Measurements from ENCODE around the gene ALG10. TPM values are rescaled to one million over a fixed set of nuclear protein-coding genes. Genes with fewer than 3 reads are reported as not detected.
"Not testable (repeated sequence)": the region's sequence is repeated elsewhere in the genome, so short reads cannot be mapped to it uniquely, and the experiment has no call there.

ALG10 gene, protein sequence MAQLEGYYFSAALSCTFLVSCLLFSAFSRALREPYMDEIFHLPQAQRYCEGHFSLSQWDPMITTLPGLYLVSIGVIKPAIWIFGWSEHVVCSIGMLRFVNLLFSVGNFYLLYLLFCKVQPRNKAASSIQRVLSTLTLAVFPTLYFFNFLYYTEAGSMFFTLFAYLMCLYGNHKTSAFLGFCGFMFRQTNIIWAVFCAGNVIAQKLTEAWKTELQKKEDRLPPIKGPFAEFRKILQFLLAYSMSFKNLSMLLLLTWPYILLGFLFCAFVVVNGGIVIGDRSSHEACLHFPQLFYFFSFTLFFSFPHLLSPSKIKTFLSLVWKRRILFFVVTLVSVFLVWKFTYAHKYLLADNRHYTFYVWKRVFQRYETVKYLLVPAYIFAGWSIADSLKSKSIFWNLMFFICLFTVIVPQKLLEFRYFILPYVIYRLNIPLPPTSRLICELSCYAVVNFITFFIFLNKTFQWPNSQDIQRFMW
- total RNA-seq, result 20.3 and 28.5 TPM in 2 replicates

DNA sequence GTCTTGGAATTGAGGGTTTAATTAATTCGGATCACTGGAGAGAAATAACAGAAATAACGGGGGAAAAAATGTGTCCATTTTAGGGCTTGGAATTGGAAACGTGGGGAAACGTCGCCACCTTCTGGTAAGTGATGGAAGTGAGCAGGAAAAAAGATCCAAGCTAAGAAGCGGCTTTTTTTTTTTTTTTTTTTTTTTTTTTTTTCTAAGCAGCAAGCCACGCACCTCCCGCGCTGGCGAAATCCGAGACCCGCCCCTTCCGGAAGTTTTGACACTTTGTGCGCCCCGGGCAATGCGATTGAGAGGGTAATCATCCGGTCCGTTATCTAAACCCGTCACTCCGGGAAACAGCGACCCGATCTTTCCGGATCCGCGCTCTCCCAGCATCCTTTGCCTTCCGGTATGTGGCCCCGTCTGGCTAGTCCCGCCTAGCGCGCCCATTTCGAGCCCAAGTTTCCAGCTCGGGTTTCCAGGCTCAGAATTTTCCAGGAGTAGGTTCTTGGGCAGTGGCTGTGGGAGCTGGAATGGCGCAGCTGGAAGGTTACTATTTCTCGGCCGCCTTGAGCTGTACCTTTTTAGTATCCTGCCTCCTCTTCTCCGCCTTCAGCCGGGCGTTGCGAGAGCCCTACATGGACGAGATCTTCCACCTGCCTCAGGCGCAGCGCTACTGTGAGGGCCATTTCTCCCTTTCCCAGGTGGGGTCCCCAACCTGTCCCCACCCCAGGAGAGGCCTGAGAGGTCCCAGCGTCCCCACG, at the start of gene ALG10:
Gene ALG10, plus strand, starts transcription at position 418 of the 752 bp plus-strand sequence. Its CDS starts 104 bp downstream, at position 522.
- H3K27me3 Mint-ChIP-seq (ENCODE audit: insufficient read depth), result no peaks in the 10 kb centered on the region
- intact Hi-C loops (cut with micrococcal nuclease), result loop anchor here (1.0 to 10.0 kb wide), 10 partner anchors 101 to 1917 kb away; partner anchors contain the start of genes BICD1, DNM1L and PKP2
- peak within 1 kb of the TSS; percentile 93 for H3K27ac Mint-ChIP-seq
- H3K4me1 Mint-ChIP-seq (ENCODE audit: low read depth), result peaks cover 35% of the 10 kb centered on the region
- H3K36me3 Mint-ChIP-seq (ENCODE audit: low read depth), result peaks cover 1% of the 10 kb centered on the region
- peak; percentile 95 for DNase-seq (ENCODE audit: low spot score)
- no peaks in the 10 kb centered on the region for H3K9me3 Mint-ChIP-seq
- H3K4me3 Mint-ChIP-seq, result peak within 1 kb of the TSS; percentile 96

DNA sequence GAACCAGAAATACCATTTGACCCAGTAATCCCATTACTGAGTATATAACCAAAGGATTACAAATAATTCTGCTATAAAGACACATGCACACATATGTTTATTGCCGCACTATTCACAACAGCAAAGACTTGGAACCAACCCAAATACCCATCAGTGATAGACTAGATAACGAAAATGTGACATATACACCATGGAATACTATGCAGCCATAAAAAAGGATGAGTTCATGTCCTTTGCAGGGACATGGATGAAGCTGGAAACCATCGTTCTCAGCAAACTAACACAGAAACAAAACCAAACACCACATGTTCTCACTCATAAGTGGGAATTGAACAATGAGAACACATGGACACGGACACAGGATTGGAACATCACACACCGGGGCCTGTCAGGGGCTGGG, 49.4 kb upstream of the ALG10 start:
- H3K27ac Mint-ChIP-seq; H3K36me3 Mint-ChIP-seq (ENCODE audit: low read depth); H3K4me3 Mint-ChIP-seq; intact Hi-C loops (cut with micrococcal nuclease); H3K9me3 Mint-ChIP-seq; H3K27me3 Mint-ChIP-seq (ENCODE audit: insufficient read depth); DNase-seq (ENCODE audit: low spot score); H3K4me1 Mint-ChIP-seq (ENCODE audit: low read depth): not testable (repeated sequence)

DNA sequence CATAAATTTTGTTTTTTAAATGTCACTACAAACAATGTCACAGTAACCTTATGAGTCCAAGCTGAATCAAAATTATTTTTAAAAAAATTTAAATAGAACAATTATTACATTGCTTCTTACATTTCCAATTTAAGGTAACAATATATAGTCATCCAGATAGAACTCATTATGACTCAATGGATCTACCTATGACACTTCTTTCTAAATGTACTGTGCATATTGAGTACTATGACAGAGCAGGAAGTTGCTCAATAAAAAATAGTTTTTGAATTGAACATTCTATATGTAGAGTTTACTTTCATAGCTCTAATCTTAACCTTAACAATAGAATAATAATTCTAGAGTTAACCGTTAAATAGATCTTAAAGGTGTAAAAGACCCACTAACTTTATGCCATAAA, 44.4 kb upstream of the ALG10 start:
- intact Hi-C loops (cut with micrococcal nuclease), result no loop called here
- H3K27me3 Mint-ChIP-seq (ENCODE audit: insufficient read depth), result no peaks in the 10 kb centered on the region
- H3K4me3 Mint-ChIP-seq, result no peak overlapping the region
- no peak for DNase-seq (ENCODE audit: low spot score)
- peaks cover 3% of the 10 kb centered on the region for H3K9me3 Mint-ChIP-seq
- no peaks in the 10 kb centered on the region for H3K4me1 Mint-ChIP-seq (ENCODE audit: low read depth)
- no peak overlapping the region for H3K27ac Mint-ChIP-seq
- no peaks in the 10 kb centered on the region for H3K36me3 Mint-ChIP-seq (ENCODE audit: low read depth)

DNA sequence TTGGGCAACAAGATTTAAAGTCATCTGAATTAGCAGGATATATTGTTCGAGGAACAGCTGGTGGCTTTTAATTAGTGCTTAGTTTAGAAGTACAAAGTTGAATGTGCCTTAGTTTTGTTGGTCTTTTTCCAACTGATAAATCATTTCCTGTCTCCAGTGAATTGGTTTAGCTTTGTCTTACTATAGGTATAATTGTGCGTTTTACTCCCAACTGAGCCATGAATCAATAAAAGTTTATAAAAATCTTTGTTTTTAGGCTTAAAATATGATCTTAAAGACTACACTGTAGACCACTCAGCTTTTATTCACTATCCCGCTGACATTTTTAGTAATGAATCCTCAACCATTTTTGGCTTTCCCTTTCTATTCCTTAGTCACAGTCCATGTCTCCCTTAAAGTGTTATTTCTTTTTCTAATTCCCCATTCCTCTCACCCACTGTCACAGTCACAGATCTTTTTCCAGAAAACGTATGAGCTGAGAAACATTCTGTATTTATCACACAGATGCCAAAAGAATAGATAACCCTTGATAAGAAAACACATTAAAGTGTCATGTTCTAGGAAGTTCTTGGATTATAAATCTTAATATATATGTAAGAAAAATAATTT, 34.0 kb upstream of the ALG10 start:
- Mint-ChIP-seq H3K9me3 (no peaks in the 10 kb centered on the region), H3K27me3 (ENCODE audit: insufficient read depth) (no peaks in the 10 kb centered on the region), H3K4me1 (ENCODE audit: low read depth) (no peaks in the 10 kb centered on the region), H3K36me3 (ENCODE audit: low read depth) (no peaks in the 10 kb centered on the region), H3K27ac (no peak overlapping the region), H3K4me3 (no peak overlapping the region)
- intact Hi-C loops (cut with micrococcal nuclease), result no loop called here
- no peak for DNase-seq (ENCODE audit: low spot score)

DNA sequence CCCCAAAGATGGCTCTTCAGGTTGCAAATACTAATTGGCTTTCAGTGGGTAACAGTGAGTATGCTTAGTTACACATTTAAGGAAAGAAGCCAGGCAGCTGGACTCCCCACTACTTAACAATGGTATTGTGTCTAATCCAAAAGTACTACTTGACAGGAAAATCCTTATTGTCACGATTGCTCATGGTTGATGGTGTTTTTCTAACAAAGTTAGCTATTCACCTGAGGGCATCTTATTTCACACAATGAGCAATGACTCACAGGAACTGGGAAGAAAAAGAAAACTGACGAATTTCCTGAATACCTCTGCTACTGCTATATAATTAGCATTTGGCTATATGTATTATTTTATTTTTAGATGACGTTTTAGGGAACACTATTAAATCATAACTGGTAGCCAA, 33.4 kb upstream of the ALG10 start:
- DNase-seq (ENCODE audit: low spot score), result no peak
- H3K4me1 Mint-ChIP-seq (ENCODE audit: low read depth), result no peaks in the 10 kb centered on the region
- H3K27ac Mint-ChIP-seq, result no peak overlapping the region
- intact Hi-C loops (cut with micrococcal nuclease), result no loop called here
- H3K36me3 Mint-ChIP-seq (ENCODE audit: low read depth), result no peaks in the 10 kb centered on the region
- no peaks in the 10 kb centered on the region for H3K9me3 Mint-ChIP-seq
- H3K27me3 Mint-ChIP-seq (ENCODE audit: insufficient read depth), result no peaks in the 10 kb centered on the region
- no peak overlapping the region for H3K4me3 Mint-ChIP-seq

DNA sequence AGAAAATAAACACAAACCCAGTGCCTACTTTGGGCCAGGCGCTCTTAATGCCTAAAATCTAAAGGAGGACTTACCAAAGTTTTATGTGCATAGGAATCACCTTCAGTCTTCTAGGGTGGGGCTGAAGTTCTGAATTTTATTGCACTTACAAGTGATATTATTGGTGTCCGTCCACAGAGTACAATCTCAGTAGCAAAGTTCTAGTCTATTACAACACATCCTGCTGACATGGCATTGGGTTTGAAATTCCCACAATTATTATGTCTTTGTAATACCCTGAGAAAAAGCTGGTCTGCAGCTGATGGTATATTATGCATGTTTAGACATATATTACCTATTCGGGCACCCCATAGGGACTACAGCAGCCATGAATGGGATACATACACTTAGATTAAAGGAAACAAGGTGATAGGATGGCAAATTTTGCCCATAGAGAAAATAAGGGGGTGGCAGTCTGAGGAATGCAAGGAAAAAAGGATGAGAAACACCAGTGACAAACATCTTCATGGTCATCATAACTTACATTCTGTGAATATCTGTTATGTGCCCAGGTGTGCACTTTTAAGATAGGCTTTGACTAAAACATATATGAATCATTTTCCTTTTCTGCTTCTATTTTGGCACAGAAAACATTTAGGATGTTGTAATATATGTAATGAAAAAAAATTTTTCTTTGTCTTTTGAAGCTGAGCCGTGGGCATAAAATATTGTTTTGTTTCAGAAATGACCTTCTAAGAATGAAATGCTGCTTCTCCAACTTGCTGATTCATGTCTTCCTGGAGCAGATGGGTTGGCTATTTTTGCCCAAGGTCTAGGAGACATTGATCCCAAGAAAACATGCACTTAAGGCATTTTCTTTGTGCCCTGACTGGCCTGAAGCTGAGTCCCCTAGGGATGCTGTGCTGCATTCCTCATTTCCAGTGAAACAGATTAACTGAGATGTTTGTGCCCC, 27.2 kb upstream of the ALG10 start:
- H3K9me3 Mint-ChIP-seq, result no peaks in the 10 kb centered on the region
- H3K4me3 Mint-ChIP-seq, result no peak overlapping the region
- H3K4me1 Mint-ChIP-seq (ENCODE audit: low read depth), result no peaks in the 10 kb centered on the region
- H3K36me3 Mint-ChIP-seq (ENCODE audit: low read depth), result no peaks in the 10 kb centered on the region
- H3K27ac Mint-ChIP-seq, result no peak overlapping the region
- no peak for DNase-seq (ENCODE audit: low spot score)
- intact Hi-C loops (cut with micrococcal nuclease), result no loop called here
- H3K27me3 Mint-ChIP-seq (ENCODE audit: insufficient read depth), result peaks cover 7% of the 10 kb centered on the region

DNA sequence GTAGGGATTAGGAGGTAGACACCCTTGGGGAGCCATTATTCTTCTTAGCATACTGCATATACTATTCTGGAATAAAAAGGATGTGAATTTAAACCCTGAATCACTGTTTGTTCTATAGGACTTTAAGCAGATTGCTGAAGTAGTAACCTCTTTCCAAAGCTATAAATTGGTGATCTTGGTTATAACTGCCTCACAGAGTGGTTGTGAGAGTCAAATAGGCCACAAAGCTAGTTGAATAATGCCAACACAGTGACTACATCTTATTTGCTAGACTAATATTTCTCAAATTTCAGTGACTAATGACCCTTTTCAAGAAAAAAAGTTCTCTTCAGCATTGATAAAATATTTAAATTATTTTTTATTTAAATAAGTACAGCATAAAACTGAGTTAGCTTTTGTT, 13.5 kb upstream of the ALG10 start:
- DNase-seq (ENCODE audit: low spot score); H3K36me3 Mint-ChIP-seq (ENCODE audit: low read depth); H3K27ac Mint-ChIP-seq; H3K4me1 Mint-ChIP-seq (ENCODE audit: low read depth); H3K27me3 Mint-ChIP-seq (ENCODE audit: insufficient read depth); intact Hi-C loops (cut with micrococcal nuclease); H3K9me3 Mint-ChIP-seq; H3K4me3 Mint-ChIP-seq: not testable (repeated sequence)

DNA sequence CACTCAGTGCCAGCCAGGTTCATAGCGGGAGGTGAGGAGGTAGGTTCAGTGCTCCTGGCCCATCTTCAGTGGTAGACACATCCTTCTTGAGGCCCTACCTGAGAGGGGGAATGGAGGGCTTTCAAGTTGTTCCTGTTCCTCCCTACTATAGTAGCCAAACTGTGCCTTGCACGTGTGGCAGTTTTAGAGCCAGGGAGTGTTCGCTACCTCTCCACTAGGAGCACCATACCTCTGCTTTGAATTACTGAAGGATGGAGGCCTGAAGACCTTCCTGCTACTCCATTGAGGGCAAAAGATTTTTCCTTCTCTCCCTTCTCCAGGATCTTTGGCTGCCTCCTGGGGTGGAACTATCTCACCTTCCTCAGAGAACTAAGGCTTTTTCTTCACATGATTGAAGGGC, 5.9 kb upstream of the ALG10 start:
- no peak for DNase-seq (ENCODE audit: low spot score)
- no peak overlapping the region for H3K4me3 Mint-ChIP-seq
- H3K9me3 Mint-ChIP-seq, result no peaks in the 10 kb centered on the region
- intact Hi-C loops (cut with micrococcal nuclease), result no loop called here
- peaks cover 15% of the 10 kb centered on the region for H3K4me1 Mint-ChIP-seq (ENCODE audit: low read depth)
- no peak overlapping the region for H3K27ac Mint-ChIP-seq
- H3K36me3 Mint-ChIP-seq (ENCODE audit: low read depth), result no peaks in the 10 kb centered on the region
- peaks cover 2% of the 10 kb centered on the region for H3K27me3 Mint-ChIP-seq (ENCODE audit: insufficient read depth)

DNA sequence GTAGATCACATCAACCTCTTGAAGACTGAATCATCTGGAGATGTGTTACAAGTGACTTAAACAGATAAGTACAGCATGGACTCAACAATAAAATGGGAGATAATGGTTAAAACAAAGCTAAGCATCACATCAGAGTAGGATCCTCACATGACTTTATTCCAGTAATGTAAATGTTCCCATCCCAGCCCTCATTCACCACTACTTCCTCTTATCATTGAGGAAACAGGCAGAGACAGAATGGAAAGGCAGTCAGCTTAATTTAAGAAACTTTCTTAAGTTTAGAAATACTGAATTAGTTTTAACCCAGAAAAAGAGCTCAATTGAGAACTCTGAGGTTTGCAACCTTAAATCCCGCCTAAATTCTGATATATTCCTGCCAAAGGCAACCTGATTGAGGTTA, 1.2 kb upstream of the ALG10 start:
- H3K27me3 Mint-ChIP-seq (ENCODE audit: insufficient read depth), result no peaks in the 10 kb centered on the region
- H3K9me3 Mint-ChIP-seq, result no peaks in the 10 kb centered on the region

DNA sequence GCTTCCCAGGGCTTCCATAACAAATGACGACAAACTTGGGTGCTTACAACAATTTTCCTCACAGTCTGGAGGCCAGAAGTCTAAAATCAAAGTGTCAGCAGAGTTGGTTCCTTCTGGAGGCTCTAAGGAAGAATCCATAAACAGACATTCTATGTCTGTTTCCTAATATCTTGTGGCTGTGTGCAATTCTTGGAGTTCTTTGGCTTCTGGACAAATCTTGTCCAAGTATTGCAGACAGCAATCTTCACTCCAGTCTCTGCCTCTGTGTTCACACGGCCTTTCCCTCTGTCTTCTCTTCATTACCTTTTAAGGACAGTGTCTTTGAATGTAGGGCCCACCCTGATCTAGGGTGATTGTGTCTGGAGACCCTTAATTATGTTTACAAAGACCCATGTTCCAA, 5.4 kb downstream of the ALG10 start:
- not testable (repeated sequence) for H3K9me3 Mint-ChIP-seq; H3K27me3 Mint-ChIP-seq (ENCODE audit: insufficient read depth); H3K27ac Mint-ChIP-seq; H3K36me3 Mint-ChIP-seq (ENCODE audit: low read depth); DNase-seq (ENCODE audit: low spot score); H3K4me3 Mint-ChIP-seq
- peaks cover 15% of the 10 kb centered on the region for H3K4me1 Mint-ChIP-seq (ENCODE audit: low read depth)
- intact Hi-C loops (cut with micrococcal nuclease), result loop anchor here (10.0 kb wide), 3 partner anchors 1133 to 1923 kb away; partner anchors contain the start of genes BICD1 and PKP2

More for the DNA sequence above, 1.2 kb upstream of the ALG10 start:
- intact Hi-C loops (cut with micrococcal nuclease), result loop anchor here (5.0 to 10.0 kb wide), 6 partner anchors 1126 to 1916 kb away; partner anchors contain the start of genes BICD1 and PKP2
- Mint-ChIP-seq H3K4me1 (ENCODE audit: low read depth) (peaks cover 36% of the 10 kb centered on the region), H3K4me3 (peak overlapping the region; percentile 19), H3K36me3 (ENCODE audit: low read depth) (no peaks in the 10 kb centered on the region), H3K27ac (peak overlapping the region; percentile 18)
- DNase-seq (ENCODE audit: low spot score), result no peak

DNA sequence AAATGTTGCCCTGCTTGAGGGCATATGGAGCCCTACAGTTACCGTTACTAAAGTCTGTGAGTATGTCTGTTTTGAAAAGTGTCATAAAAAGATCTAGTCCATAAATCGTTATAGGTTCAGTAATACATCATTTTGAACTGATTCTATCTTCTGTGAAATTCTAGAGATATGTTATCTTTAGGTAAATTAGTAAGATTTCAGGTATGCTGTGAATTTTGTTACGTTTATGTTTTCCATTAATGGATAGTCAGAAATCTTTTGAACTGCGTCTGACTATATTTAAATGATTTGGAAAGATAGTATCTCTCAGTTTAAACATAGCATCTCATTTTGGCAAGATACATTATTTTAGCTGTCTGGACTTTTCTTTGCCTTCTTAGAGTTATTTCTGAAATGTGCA, 8.3 kb downstream of the ALG10 start:
- DNase-seq (ENCODE audit: low spot score), result no peak
- H3K27me3 Mint-ChIP-seq (ENCODE audit: insufficient read depth), result no peaks in the 10 kb centered on the region
- intact Hi-C loops (cut with micrococcal nuclease), result no loop called here
- no peaks in the 10 kb centered on the region for H3K9me3 Mint-ChIP-seq
- no peak overlapping the region for H3K27ac Mint-ChIP-seq
- H3K4me3 Mint-ChIP-seq, result no peak overlapping the region
- peaks cover 3% of the 10 kb centered on the region for H3K36me3 Mint-ChIP-seq (ENCODE audit: low read depth)
- H3K4me1 Mint-ChIP-seq (ENCODE audit: low read depth), result no peaks in the 10 kb centered on the region

Data from activated T-helper 1 cell treated with anti-CD3 and anti-CD28 coated beads, Interleukin-12 subunit alpha, Interleukin-12 subunit beta, Interleukin-2, Interleukin-4 antibody, amounts not matched to agents 30 ng/mL and 10 ng/mL and 1 ng/mL, durations not matched to agents 14 hours and 24 hours and 36 hours (primary cell).